Measurements from ENCODE around the gene NXPH1.

DNA sequence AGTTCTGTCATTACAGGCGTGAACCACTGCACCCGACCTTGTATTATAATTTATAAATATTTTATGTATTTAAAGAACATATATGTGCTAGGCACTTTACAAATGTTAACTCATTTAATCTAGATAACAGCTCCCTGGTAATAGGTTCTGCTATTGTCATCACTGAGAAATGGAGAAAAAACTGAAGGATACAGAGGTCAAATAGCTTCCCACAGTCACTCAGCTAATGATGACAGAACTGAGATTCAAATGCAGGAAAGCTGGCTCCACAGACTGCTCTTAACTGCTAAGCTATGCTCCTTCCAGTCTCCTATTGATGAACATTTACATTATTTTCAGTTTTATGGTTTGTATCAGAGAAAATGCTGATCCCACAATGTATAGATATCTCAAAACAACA is 28.9 kb downstream of the NXPH1 start:
- TF ChIP-seq POLR2A (IDR thresholded peaks at IDR 0.05; ENCODE audit: low read length) (no peak), GATA1 (IDR thresholded peaks at IDR 0.05; ENCODE audit: low read depth, low read length) (no peak)

All from erythroblast (primary cell).